CD14-positive monocyte (primary cell): ENCODE data around the gene NPC2. TPM values are rescaled to one million over a fixed set of nuclear protein-coding genes. Genes with fewer than 3 reads are reported as not detected.

Source experiments
- DNase-seq, 3 donors: peaks; one replicate each; pipeline ENCODE4 v3.0.0-alpha.2; 2011 to 2022
- H2AFZ ChIP-seq: 2 replicates; pipeline ENCODE4 v1.6.0; 2012; ENCODE audit warnings: mild to moderate bottlenecking, low read depth, low read length, inconsistent platforms; ENCODE audit not compliant: insufficient read depth, poor library complexity, severe bottlenecking
- H3K27ac ChIP-seq, 2 donors: 1 replicate in 1 of 2; 2 replicates in 1 of 2; pipeline ENCODE4 v1.5.1; 2012 to 2013; ENCODE audit warnings: low read length in 2 of 2, control low read depth in 1 of 2, inconsistent platforms in 1 of 2, low read depth in 1 of 2, mild to moderate bottlenecking in 1 of 2
- H3K27me3 ChIP-seq, 2 donors: one replicate each; pipeline versions ENCODE4 v1.6.0 to v1.6.1; 2011 to 2013; ENCODE audit warnings: low read length in 2 of 2; ENCODE audit not compliant: control insufficient read depth in 2 of 2, insufficient read depth in 2 of 2
- H3K36me3 ChIP-seq, 2 donors: replicated peaks in 1 of 2; 1 replicate in 1 of 2; 2 replicates in 1 of 2; pipeline versions ENCODE4 v1.5.1 to v1.6.1; 2012 to 2013; ENCODE audit warnings: low read length in 2 of 2, control low read depth in 1 of 2, inconsistent platforms in 1 of 2, mild to moderate bottlenecking in 1 of 2; ENCODE audit not compliant: insufficient read depth in 2 of 2, control insufficient read depth in 1 of 2
- H3K4me1 ChIP-seq, 2 donors: 1 replicate in 1 of 2; 2 replicates in 1 of 2; pipeline versions ENCODE4 v1.5.1 to v1.6.1; 2012 to 2013; ENCODE audit warnings: low read length in 2 of 2, control low read depth in 1 of 2, inconsistent platforms in 1 of 2, mild to moderate bottlenecking in 1 of 2, moderate library complexity in 1 of 2; ENCODE audit not compliant: insufficient read depth in 2 of 2, control insufficient read depth in 1 of 2
- H3K4me2 ChIP-seq: replicated peaks from 2 replicates; pipeline ENCODE3; 2012; ENCODE audit warnings: low read length, moderate library complexity, mild to moderate bottlenecking; ENCODE audit not compliant: poor library complexity, severe bottlenecking; ENCODE audit errors: extremely low read depth
- H3K4me3 ChIP-seq, 3 experiments: fragments of 200-600 bp in 1 of 3; sonication (generic) in 1 of 3; replicated peaks in 1 of 3; 1 replicate in 2 of 3; 2 replicates in 1 of 3; pipeline ENCODE4 v1.5.1; 2011 to 2013; ENCODE audit warnings: low read length in 3 of 3, mild to moderate bottlenecking in 3 of 3, control low read depth in 2 of 3, low read depth in 2 of 3, inconsistent platforms in 1 of 3, moderate library complexity in 1 of 3
- H3K79me2 ChIP-seq: 2 replicates; pipeline ENCODE4 v1.6.0; 2012; ENCODE audit warnings: mild to moderate bottlenecking, control low read depth, inconsistent platforms, low read length, moderate library complexity; ENCODE audit not compliant: insufficient read depth
- H3K9ac ChIP-seq: 2 replicates; pipeline ENCODE4 v1.6.0; 2017; ENCODE audit warnings: low read length, mild to moderate bottlenecking; ENCODE audit not compliant: insufficient read depth, poor library complexity, severe bottlenecking
- H3K9me3 ChIP-seq, 2 donors: replicated peaks in 1 of 2; 1 replicate in 1 of 2; 2 replicates in 1 of 2; pipeline versions ENCODE4 v1.5.1 to v1.6.1; 2012 to 2013; ENCODE audit warnings: low read length in 2 of 2, control low read depth in 1 of 2; ENCODE audit not compliant: control insufficient read depth in 1 of 2, insufficient read depth in 1 of 2
- H4K20me1 ChIP-seq: 2 replicates; pipeline ENCODE4 v1.6.0; 2012; ENCODE audit warnings: mild to moderate bottlenecking, low read length, control low read depth, moderate library complexity; ENCODE audit not compliant: insufficient read depth
- H3K27ac Mint-ChIP-seq, 7 donors: one replicate each; pipeline ENCODE4 v1.8.0; 2020; ENCODE audit warnings: mild to moderate bottlenecking in 7 of 7, mixed read lengths in 7 of 7, moderate library complexity in 6 of 7, inconsistent platforms in 2 of 7
- H3K27me3 Mint-ChIP-seq, 3 donors: one replicate each; pipeline ENCODE4 v1.8.0; 2021 to 2022; ENCODE audit warnings: low read depth in 3 of 3, mild to moderate bottlenecking in 3 of 3, mixed read lengths in 3 of 3, moderate library complexity in 3 of 3, inconsistent platforms in 1 of 3
- H3K36me3 Mint-ChIP-seq, 2 donors: one replicate each; pipeline ENCODE4 v1.8.0; 2020; ENCODE audit warnings: mixed read lengths in 2 of 2, inconsistent platforms in 1 of 2, mild to moderate bottlenecking in 1 of 2
- H3K4me1 Mint-ChIP-seq: one replicate; pipeline ENCODE4 v1.8.0; 2020; ENCODE audit warnings: mild to moderate bottlenecking, mixed read lengths
- H3K4me3 Mint-ChIP-seq, 2 donors: one replicate each; pipeline ENCODE4 v1.8.0; 2020; ENCODE audit warnings: mild to moderate bottlenecking in 2 of 2, mixed read lengths in 2 of 2, moderate library complexity in 1 of 2
- H3K9me3 Mint-ChIP-seq, 7 donors: one replicate each; pipeline ENCODE4 v1.8.0; 2020 to 2022; ENCODE audit warnings: mixed read lengths in 7 of 7, mild to moderate bottlenecking in 6 of 7, moderate library complexity in 6 of 7, inconsistent platforms in 2 of 7
- CTCF ChIP-seq: fragments of 200-600 bp; IDR thresholded peaks from one replicate; pipeline ENCODE4 v1.8.0; 2022; ENCODE audit warnings: antibody characterized with exemption, mild to moderate bottlenecking
- WGBS: methylation state at CpG from one replicate; pipeline ENCODE4 v1.1.5; 2013; ENCODE audit warnings: missing lambda C conversion rate; ENCODE audit not compliant: insufficient coverage; 5-methylcytosine and 5-hydroxymethylcytosine counted together
- intact Hi-C, 2 donors: fragments of 100-400 bp; cut with micrococcal nuclease; formaldehyde crosslinking; loops; one replicate each; pipeline versions ENCODE4 v1.15.0 to v1.15.1; 2023
- polyA plus RNA-seq, 3 donors: library from polyadenylated mRNA; depleted of rRNA in 1 of 3; unstranded in 2 of 3; stranded (reverse) in 1 of 3; fragments of 300-500 nt in 2 of 3; fragments of >200 nt in 1 of 3; fragmentation: Illumina TruSeq in 2 of 3; gene quantifications; 1 replicate in 2 of 3; 2 replicates in 1 of 3; pipeline ENCODE4 v1.2.3, GENCODE V29; 2012 to 2021

Gene NPC2
- polyA plus RNA-seq, 3 donors = 675 to 1,159 (median 772) TPM

GRCh38 chr14:74441113-74441512 lies 52.0 kb downstream of the NPC2 start:
- intact Hi-C loops = no loop called here
- Histone ChIP-seq H3K9ac (no peak overlapping the region), H3K36me3 (no peaks in the 10 kb centered on the region), H3K4me2 (no peak overlapping the region), H3K4me1 (no peaks in the 10 kb centered on the region), H3K27me3 (no peaks in the 10 kb centered on the region), H2AFZ (no peak overlapping the region), H3K4me3 (no peak overlapping the region), H3K79me2 (no peaks in the 10 kb centered on the region), H3K27ac (no peak overlapping the region), H4K20me1 (no peaks in the 10 kb centered on the region), H3K9me3 (no peaks in the 10 kb centered on the region)
- DNase-seq = no peak
- Mint-ChIP-seq H3K36me3 (no peaks in the 10 kb centered on the region), H3K4me3 (no peak overlapping the region), H3K4me1 (no peaks in the 10 kb centered on the region), H3K27me3 (peaks cover 1 to 7% (median 4%) of the 10 kb centered on the region in 3 donors), H3K27ac (no peak overlapping the region), H3K9me3 (no peaks in the 10 kb centered on the region)
- TF ChIP-seq CTCF = no peak
- WGBS = 60% methylated on average over 1 of the region's 3 CpGs

GRCh38 chr14:74438351-74438915 lies 54.7 kb downstream of the NPC2 start:
- no peak overlapping the region for H3K4me2 ChIP-seq
- H3K36me3 Mint-ChIP-seq = no peaks in the 10 kb centered on the region
- H2AFZ ChIP-seq = no peak overlapping the region
- no peaks in the 10 kb centered on the region for H3K4me1 ChIP-seq
- WGBS = no CpG with 5 or more reads among the region's 3 CpGs
- TF ChIP-seq CTCF = no peak
- H3K27me3 Mint-ChIP-seq = peaks cover 5 to 13% (median 9%) of the 10 kb centered on the region in 3 donors
- H3K36me3 ChIP-seq = no peaks in the 10 kb centered on the region
- H3K9me3 ChIP-seq = no peaks in the 10 kb centered on the region
- H3K27ac Mint-ChIP-seq = no peak overlapping the region
- DNase-seq = no peak
- no peak overlapping the region for H3K4me3 ChIP-seq
- H3K9ac ChIP-seq = no peak overlapping the region
- H4K20me1 ChIP-seq = no peaks in the 10 kb centered on the region
- no peaks in the 10 kb centered on the region for H3K9me3 Mint-ChIP-seq
- H3K27ac ChIP-seq = no peak overlapping the region
- H3K4me3 Mint-ChIP-seq = no peak overlapping the region
- H3K79me2 ChIP-seq = no peaks in the 10 kb centered on the region
- no peaks in the 10 kb centered on the region for H3K4me1 Mint-ChIP-seq
- peaks cover 0 to 2% of the 10 kb centered on the region in 2 donors for H3K27me3 ChIP-seq
- intact Hi-C loops = no loop called here
